Thymus (tissue), 11 donors: ENCODE results near the gene PRKCQ. TPM values are rescaled to one million over a fixed set of nuclear protein-coding genes. Genes with fewer than 3 reads are reported as not detected.
"Not testable (repeated sequence)": the region's sequence is repeated elsewhere in the genome, so short reads cannot be mapped to it uniquely, and the experiment has no call there.

Source experiments
- DNase-seq, 9 donors: peaks; one replicate each; pipeline ENCODE4 v3.0.0-alpha.2; 2013; ENCODE audit warnings: low spot score in 9 of 9, low read depth in 6 of 9, missing footprints in 1 of 9
- H3K27ac ChIP-seq, 2 donors: one replicate each; pipeline ENCODE4 v1.5.1; 2013; ENCODE audit warnings: control low read depth in 1 of 2, low read depth in 1 of 2, low read length in 1 of 2, mild to moderate bottlenecking in 1 of 2, moderate library complexity in 1 of 2
- H3K27me3 ChIP-seq, 2 donors: one replicate each; pipeline ENCODE4 v1.5.1; 2013; ENCODE audit warnings: low read length in 1 of 2; ENCODE audit not compliant: control insufficient read depth in 2 of 2, insufficient read depth in 1 of 2
- H3K36me3 ChIP-seq, 2 donors: one replicate each; pipeline ENCODE4 v1.5.1; 2013; ENCODE audit warnings: low read length in 1 of 2, mild to moderate bottlenecking in 1 of 2, moderate library complexity in 1 of 2; ENCODE audit not compliant: control insufficient read depth in 2 of 2, insufficient read depth in 2 of 2
- H3K4me1 ChIP-seq, 2 donors: one replicate each; pipeline ENCODE4 v1.5.1; 2013; ENCODE audit warnings: low read length in 2 of 2; ENCODE audit not compliant: control insufficient read depth in 2 of 2, insufficient read depth in 2 of 2
- H3K4me3 ChIP-seq, 2 donors: one replicate each; pipeline ENCODE4 v1.5.1; 2013; ENCODE audit warnings: low read length in 2 of 2, control low read depth in 1 of 2, mild to moderate bottlenecking in 1 of 2
- H3K9me3 ChIP-seq, 2 donors: one replicate each; pipeline ENCODE4 v1.5.1; 2013; ENCODE audit warnings: low read length in 1 of 2, mild to moderate bottlenecking in 1 of 2; ENCODE audit not compliant: control insufficient read depth in 2 of 2, insufficient read depth in 1 of 2
- WGBS: extraction: QIAGEN DNeasy Blood & Tissue Kit; methylation state at CpG from one replicate; pipeline ENCODE4 v1.1.7; 2013; 5-methylcytosine and 5-hydroxymethylcytosine counted together
- polyA plus RNA-seq: library from polyadenylated mRNA; stranded (reverse); fragments of 200-250 nt; gene quantifications from one replicate; pipeline ENCODE4 v1.2.3, GENCODE V29; 2013
- total RNA-seq: library from RNA; stranded (reverse); fragments of 120-200 nt; gene quantifications from one replicate; pipeline ENCODE4 v1.2.4, GENCODE V29; 2013
- donor health status: healthy.

PRKCQ gene
- total and polyA plus RNA-seq, 2 donors = 18.1 to 55.2 TPM

DNA sequence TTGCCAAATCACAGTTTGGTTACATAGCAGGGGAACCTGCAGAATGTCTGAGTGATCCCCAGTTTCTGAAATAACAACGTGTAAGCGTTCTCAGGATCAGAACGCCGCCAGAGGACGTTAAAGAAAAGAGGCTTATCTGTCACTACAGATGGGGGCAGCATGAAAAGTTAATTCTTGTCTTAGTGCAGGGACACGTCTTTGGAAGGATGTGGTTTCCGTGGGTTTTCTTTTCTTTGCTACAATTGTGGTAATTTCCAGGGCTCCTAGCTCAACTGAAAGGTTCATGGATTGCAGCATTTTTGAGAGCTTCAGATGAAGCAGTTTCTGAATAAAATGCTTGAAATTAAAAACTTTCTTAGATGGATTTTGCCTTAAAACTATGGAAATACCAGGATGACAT lies 106.6 kb downstream of the PRKCQ start:
- peaks cover 26 to 51% of the 10 kb centered on the region in 2 donors for H3K36me3 ChIP-seq
- peaks cover 13 to 25% of the 10 kb centered on the region in 2 donors for H3K4me1 ChIP-seq
- no peaks in the 10 kb centered on the region for H3K27me3 ChIP-seq
- WGBS = 9% methylated on average over 7 of the region's 7 CpGs
- H3K9me3 ChIP-seq = no peaks in the 10 kb centered on the region
- DNase-seq = peak; percentile 59 to 95 (median 81)
- H3K27ac ChIP-seq = peak overlapping the region; percentile 36 to 87
- no peak overlapping the region for H3K4me3 ChIP-seq

DNA sequence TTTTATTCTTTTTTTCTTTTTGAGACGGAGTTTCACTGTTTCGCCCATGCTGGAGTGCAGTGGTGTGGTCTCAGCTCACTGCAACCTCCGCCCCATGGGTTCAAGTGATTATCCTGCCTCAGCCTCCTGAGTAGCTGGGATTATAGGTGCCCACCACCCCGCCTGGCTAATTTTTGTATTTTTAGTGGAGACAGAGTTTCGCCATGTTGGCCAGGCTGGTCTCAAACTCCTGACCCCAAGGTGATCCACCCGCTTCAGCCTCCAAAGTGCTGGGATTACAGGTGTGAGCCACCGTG lies 107.4 kb downstream of the PRKCQ start:
- WGBS = 69% methylated on average over 7 of the region's 7 CpGs
- not testable (repeated sequence) for H3K9me3 ChIP-seq, H3K4me3 ChIP-seq, H3K27ac ChIP-seq, H3K27me3 ChIP-seq, DNase-seq
- Histone ChIP-seq H3K36me3 (peaks cover 24 to 45% of the 10 kb centered on the region in 2 donors), H3K4me1 (peaks cover 13 to 25% of the 10 kb centered on the region in 2 donors)

DNA sequence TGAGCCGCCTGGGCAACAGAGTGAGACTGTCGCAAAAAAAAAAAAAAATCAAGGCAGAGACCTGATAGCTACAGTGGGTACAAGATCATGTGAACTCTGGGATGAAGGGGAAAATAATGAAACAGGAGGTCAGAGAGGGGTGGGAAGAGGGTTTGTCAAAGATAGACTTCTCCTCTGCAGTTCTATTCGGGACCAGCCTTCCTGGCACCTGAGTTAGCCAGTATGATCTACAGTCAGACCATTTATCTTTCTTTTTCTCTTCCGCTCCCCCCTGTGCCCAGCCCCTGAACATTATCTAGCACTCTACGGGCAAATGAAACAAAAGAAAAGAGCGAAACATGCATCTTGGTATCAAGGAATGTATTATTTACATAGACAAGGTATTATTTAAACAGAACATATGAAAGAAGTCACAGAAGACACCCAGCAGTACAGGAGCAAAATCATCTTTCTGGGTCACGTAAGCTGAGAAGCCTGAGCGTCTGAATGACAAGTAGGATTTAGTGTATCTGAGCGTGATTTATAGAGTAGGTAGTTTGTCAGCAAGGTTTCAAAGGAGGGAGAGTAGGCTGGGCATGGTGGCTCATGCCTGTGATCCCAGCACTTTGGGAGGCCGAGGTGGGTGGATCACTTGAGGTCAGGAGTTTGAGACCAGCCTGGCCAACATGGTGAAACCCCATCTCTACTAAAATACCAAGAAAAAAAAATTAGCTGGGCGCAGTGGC lies 109.0 kb downstream of the PRKCQ start:
- peaks cover 13 to 25% of the 10 kb centered on the region in 2 donors for H3K4me1 ChIP-seq
- H3K27me3 ChIP-seq = no peaks in the 10 kb centered on the region
- H3K4me3 ChIP-seq = no peak overlapping the region
- H3K36me3 ChIP-seq = peaks cover 24 to 40% of the 10 kb centered on the region in 2 donors
- no peaks in the 10 kb centered on the region for H3K9me3 ChIP-seq
- WGBS = 97% methylated on average over 11 of the region's 11 CpGs
- no peak overlapping the region for H3K27ac ChIP-seq
- DNase-seq = no peak

DNA sequence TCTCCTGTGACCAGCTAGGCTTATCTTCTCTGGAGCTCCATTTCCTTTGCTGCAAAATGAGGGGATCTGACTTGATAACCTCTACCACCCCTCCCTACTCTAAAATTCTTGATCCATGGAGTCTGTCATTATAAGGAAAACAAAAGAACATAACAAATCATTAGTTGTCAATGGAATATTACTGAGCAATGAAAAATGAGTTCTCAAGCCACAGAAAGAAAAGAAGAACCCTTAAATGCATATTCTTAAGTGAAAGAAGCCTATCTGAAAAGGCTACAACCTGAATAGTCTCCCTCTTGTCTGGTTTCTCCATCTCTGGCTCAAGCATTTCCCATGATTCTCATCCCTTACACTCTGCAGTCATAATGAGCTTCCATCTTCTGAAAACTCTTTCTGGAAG lies 110.4 kb downstream of the PRKCQ start:
- Histone ChIP-seq H3K36me3 (peaks cover 38 to 42% of the 10 kb centered on the region in 2 donors), H3K9me3 (no peaks in the 10 kb centered on the region), H3K27ac (no peak overlapping the region), H3K4me3 (no peak overlapping the region), H3K27me3 (no peaks in the 10 kb centered on the region), H3K4me1 (peaks cover 11 to 18% of the 10 kb centered on the region in 2 donors)
- DNase-seq = no peak

- Histone ChIP-seq H3K27me3 (no peaks in the 10 kb centered on the region), H3K4me1 (no peaks in the 10 kb centered on the region), H3K36me3 (peaks cover 55 to 66% of the 10 kb centered on the region in 2 donors), H3K9me3 (no peaks in the 10 kb centered on the region), H3K4me3 (no peak overlapping the region), H3K27ac (no peak overlapping the region)
- DNase-seq = no peak
- 96% methylated on average over 7 of the region's 7 CpGs for WGBS
These were observed 114.0 kb downstream of the PRKCQ start for GRCh38 chr10:6465854-6466601.

- DNase-seq = no peak
- Histone ChIP-seq H3K27me3 (no peaks in the 10 kb centered on the region), H3K4me1 (no peaks in the 10 kb centered on the region), H3K36me3 (peaks cover 58 to 69% of the 10 kb centered on the region in 2 donors), H3K27ac (no peak overlapping the region), H3K9me3 (peaks cover 0 to 2% of the 10 kb centered on the region in 2 donors), H3K4me3 (no peak overlapping the region)
- 82% methylated on average over 7 of the region's 7 CpGs for WGBS
These were observed 114.6 kb downstream of the PRKCQ start for GRCh38 chr10:6465437-6465836.

GRCh38 chr10:6464862-6465430 lies 115.1 kb downstream of the PRKCQ start:
- 97% methylated on average over 9 of the region's 9 CpGs for WGBS

DNA sequence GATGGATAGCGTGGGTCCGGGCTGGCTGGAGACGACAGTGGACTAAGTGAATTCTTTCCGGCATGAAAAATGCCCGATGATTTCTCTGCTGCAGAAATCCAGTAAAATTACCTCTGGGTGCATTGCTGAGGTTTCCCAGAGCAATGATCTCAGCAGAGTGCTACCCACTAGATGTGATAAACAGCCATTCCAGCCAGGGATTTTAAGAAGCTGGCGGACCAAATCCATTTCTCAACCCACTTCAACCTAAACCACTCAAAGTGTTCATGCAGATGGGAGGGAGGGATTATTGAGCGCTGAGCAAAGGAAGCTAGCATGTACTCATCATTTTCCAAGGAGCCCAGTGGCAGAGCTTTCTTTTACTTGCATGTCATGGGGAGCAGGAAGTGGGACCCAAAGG lies 116.7 kb downstream of the PRKCQ start:
- H3K27ac ChIP-seq = no peak overlapping the region
- H3K27me3 ChIP-seq = no peaks in the 10 kb centered on the region
- H3K36me3 ChIP-seq = peaks cover 64 to 74% of the 10 kb centered on the region in 2 donors
- peaks cover 8 to 12% of the 10 kb centered on the region in 2 donors for H3K4me1 ChIP-seq
- peaks cover 3 to 4% of the 10 kb centered on the region in 2 donors for H3K9me3 ChIP-seq
- DNase-seq = no peak
- no peak overlapping the region for H3K4me3 ChIP-seq
- 99% methylated on average over 7 of the region's 7 CpGs for WGBS

More at GRCh38 chr10:6464862-6465430, 115.1 kb downstream of the PRKCQ start:
- Histone ChIP-seq H3K27me3 (no peaks in the 10 kb centered on the region), H3K4me1 (no peaks in the 10 kb centered on the region), H3K9me3 (peaks cover 0 to 2% of the 10 kb centered on the region in 2 donors), H3K36me3 (peaks cover 58 to 70% of the 10 kb centered on the region in 2 donors), H3K4me3 (no peak overlapping the region), H3K27ac (no peak overlapping the region)
- DNase-seq = no peak

DNA sequence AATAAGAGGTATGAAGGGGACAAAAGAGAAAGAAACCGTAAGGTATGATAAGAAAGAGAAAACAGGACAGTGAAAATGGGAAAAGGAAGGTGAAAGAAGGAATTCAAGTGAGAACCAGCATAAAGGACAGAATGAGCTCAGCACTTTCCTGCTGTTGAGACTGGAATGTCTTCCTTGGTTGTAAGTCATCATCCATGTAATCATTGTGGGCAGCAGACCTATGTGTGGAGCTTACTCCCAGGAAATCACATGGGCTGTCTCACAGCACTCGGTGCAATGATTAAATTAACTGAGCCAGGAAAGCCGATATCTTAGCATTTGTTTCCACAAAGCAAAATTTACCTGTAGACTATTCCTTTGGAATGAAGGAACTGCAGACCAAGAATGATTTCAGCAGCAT lies 118.1 kb downstream of the PRKCQ start:
- H3K4me1 ChIP-seq = peaks cover 17 to 18% of the 10 kb centered on the region in 2 donors
- H3K4me3 ChIP-seq = no peak overlapping the region
- no peak for DNase-seq
- no peaks in the 10 kb centered on the region for H3K27me3 ChIP-seq
- peaks cover 4 to 10% of the 10 kb centered on the region in 2 donors for H3K9me3 ChIP-seq
- H3K36me3 ChIP-seq = peaks cover 71 to 81% of the 10 kb centered on the region in 2 donors
- 97% methylated on average over 3 of the region's 3 CpGs for WGBS
- H3K27ac ChIP-seq = no peak overlapping the region
